HG02870 (cell line): ENCODE results near the gene SETD9.
A peak's percentile ranks its signal among the peaks of the same experiment; 100 is the strongest.

Experiments used
- ATAC-seq: cut with Tn5 transposase; IDR thresholded peaks from one replicate; pipeline ENCODE4 v1.9.1; 2021; ENCODE audit warnings: mild to moderate bottlenecking, moderate library complexity; ENCODE audit not compliant: unreplicated experiment

SETD9 gene

GRCh38 chr5:56934325-56934724, 24.9 kb downstream of the SETD9 start:
- no peak for ATAC-seq

- no peak for ATAC-seq
These were observed 29.5 kb downstream of the SETD9 start for GRCh38 chr5:56938858-56939257.

- no peak for ATAC-seq
These were observed 32.6 kb downstream of the SETD9 start for GRCh38 chr5:56941981-56942380.

GRCh38 chr5:56947052-56947451, 37.7 kb downstream of the SETD9 start:
- ATAC-seq = no peak

- peak; percentile 47 for ATAC-seq
These were observed 41.3 kb downstream of the SETD9 start for GRCh38 chr5:56950626-56951125.

- peak; percentile 47 for ATAC-seq
These were observed 41.9 kb downstream of the SETD9 start for GRCh38 chr5:56951126-56951945.

- peak; percentile 90 for ATAC-seq
These were observed 42.7 kb downstream of the SETD9 start, which contains the start of gene MIER3 for GRCh38 chr5:56951946-56952691. TSS of gene MIER3 (minus strand) at chr5:56952123. CDS start at chr5:56952102, 21 bp downstream.

- no peak for ATAC-seq
These were observed 44.9 kb downstream of the SETD9 start for GRCh38 chr5:56954262-56954661.

- ATAC-seq = no peak
These were observed 49.2 kb downstream of the SETD9 start for GRCh38 chr5:56958595-56958994.

GRCh38 chr5:56959326-56959725, 49.9 kb downstream of the SETD9 start:
- ATAC-seq = no peak

- ATAC-seq = no peak
These were observed 52.4 kb downstream of the SETD9 start for GRCh38 chr5:56961746-56962145.

GRCh38 chr5:56962286-56962685, 52.9 kb downstream of the SETD9 start:
- ATAC-seq = no peak

GRCh38 chr5:56963246-56963645, 53.9 kb downstream of the SETD9 start:
- ATAC-seq = no peak

- ATAC-seq = no peak
These were observed 54.8 kb downstream of the SETD9 start for GRCh38 chr5:56964173-56964572.
